Retina (tissue), 1 donor: Measurements from ENCODE around the gene CST2.
"Not testable (repeated sequence)": the region's sequence is repeated elsewhere in the genome, so short reads cannot be mapped to it uniquely, and the experiment has no call there.

ENCODE experiments used
- DNase-seq: peaks from one replicate; pipeline ENCODE4 v3.0.0-alpha.2; 2016

The CST2 gene

DNA sequence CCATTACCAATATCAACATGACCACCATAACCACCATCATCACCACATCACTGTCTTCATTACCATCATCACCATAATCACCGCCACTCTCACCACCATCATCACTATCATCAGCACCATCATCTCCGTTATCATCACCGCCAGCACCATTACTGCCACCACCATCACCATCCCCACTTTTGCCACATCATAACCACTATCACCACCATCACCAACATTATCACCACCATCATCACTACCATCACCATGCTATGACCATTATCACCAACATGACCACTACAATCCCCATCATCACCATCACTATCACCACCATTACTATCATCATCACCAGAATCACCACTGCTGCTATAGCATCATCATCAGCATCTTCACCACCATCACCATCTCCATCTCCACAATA lies 25.7 kb downstream of the CST2 start:
- DNase-seq, result no peak

DNA sequence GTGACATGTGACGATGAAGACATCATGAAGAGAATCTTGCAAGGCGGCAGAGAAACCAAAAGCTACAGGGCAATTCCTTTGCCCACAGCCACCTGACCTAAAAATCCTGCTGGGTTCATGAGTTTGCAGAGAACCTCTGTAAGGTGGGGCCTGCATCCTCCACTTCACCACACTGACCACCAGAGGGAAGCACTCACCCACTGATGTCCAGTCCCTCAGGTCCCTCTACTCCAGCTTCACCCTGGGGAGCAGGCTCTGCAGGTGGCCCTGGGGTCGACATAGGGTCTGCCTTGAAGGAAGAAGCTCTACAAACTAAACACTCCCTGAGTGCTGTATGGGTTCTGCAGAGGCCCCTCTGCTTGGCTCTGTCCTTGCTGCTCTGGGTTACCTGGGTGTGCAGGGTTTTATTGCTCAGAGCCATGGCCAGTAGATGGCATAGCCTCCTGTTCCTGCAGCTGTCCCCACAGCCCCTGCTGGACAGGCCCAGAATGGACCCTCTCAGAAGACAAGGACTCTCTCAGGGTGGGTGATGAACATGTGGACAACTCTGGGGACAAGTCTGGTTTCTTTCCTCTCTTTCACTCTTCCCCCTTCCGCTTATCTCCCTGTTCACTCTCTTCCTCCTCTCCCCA lies 27.2 kb downstream of the CST2 start:
- not testable (repeated sequence) for DNase-seq

DNA sequence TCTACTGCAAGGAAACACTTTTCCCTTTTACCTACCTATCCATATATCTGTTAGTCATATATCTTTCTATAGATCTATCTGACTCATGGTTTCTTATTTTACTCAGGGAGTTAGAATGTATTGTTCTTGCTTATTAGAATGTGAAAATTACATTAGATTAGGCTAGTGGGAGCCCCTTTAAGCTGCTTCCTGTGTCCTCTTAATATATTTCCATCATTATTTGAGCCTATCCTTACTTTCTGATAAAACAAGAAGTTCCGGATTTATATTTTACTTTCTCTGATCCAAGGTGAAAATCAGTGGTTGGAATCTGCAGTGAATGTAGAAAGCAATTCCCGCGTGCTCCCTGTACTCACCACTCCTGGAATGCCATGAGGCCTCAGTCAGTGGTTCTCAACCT lies 31.0 kb downstream of the CST2 start:
- DNase-seq, result no peak

DNA sequence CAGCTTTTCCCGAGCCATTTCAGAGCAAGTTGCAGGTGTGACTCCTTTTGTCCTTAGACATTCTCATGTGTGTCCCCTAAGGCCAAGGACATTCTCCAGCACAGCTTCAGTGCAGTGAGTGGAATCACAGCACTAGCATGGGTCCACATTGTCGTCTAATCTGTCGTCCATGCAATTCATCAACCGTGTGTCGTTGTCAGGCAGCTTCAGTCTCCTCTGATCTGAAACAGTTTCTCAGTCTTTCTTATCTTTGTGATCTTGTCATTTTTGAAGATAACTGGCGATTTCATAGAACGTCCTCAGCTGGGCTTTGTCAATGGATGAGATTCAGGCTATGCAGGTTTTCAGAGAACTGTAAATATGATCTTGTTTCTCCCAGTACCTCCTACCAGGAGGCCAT lies 31.7 kb downstream of the CST2 start:
- DNase-seq, result no peak

GRCh38 chr20:23794065-23794464 lies 32.5 kb downstream of the CST2 start:
- DNase-seq, result no peak

DNA sequence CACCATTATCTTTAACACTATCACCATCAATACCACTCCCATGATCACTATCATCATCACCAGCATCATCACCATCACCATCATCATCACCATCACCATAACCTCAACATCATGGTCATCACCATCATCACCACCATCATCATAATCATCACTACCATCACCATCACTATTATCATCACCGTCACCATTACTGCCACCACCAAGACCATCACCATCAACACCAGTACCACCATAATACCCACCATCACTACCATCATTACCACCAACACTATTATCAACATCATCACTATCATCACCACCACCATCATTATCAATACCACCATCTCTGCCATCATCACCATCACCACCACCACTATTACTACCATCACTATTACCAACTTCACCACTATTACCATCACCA lies 43.1 kb downstream of the CST2 start:
- DNase-seq, result no peak

DNA sequence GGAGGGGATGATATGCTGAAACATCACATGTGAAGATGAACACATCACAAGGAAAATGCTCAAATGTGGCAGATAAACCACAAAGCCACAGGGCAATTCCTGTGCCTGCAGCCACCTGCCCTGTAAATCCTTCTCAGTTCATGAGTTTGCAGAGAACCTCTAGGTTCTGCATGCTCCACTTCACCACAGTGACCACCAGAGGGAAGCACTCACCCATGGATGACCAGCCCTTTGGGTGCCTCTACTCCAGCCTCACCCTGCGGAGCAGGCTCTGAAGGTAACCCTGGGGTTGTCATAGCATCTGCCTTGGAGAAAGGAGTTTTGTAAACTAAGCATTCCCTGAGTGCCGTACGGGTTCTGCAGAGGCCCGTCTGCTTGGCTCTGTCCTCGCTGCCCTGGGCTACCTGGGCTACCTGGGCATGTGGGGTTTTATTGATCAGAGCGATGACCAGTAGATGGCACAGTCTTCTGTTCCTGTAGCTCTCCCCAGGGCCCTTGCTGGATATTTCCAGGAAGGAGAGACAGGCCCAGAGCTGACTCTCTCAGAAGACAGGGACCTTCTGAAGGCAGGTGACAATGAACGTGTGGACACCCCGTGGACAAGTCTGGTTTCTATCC lies 44.1 kb downstream of the CST2 start:
- peak; percentile 44 for DNase-seq

- not testable (repeated sequence) for DNase-seq
These were observed 47.9 kb downstream of the CST2 start for GRCh38 chr20:23778676-23779075.

GRCh38 chr20:23777380-23777779 lies 49.1 kb downstream of the CST2 start:
- DNase-seq, result not testable (repeated sequence)

DNA sequence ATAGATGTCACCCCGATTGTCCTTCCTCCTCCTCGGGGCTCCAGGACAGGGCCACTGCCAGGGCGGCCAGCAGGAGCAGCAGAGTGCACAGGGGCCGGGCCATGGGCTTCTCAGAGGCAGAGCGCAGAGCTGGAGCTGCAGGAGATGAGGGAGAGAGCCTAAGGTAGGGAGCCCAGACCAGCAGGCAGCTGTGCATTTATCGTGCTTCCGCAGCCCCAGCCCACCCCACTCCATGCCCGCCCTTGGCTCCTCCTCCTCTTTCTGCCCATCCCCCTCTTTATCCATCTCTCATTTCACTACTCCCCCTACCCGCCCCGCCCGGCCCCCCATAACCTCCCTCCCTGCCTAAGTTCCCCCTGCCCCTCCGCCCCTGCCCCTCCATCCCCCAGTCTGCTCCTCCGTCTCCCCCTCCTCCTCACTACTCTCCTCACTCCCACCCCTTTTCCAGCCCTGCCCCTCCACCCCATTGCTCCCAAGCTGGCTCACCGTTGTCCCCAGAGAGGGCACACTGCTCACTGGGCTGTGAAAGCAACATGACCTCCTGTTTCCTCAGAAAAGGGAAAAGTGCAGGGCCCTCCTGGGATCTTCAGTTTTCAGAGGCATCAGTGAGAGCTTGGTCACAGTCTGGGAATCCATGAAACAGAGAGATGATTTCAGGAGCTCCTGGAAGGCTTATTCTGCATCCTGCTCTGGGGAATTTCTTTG lies 50.3 kb downstream of the CST2 start:
- DNase-seq, result peak; percentile 61

- DNase-seq, result no peak
These were observed 52.4 kb downstream of the CST2 start for GRCh38 chr20:23774081-23774480.
